ENCODE data around the gene ELMO1.

Gene ELMO1

GRCh38 chr7:36862771-36863261 is 585.8 kb downstream of the ELMO1 start:
- H3K4me3 ChIP-seq (ENCODE audit: low read depth, low read length): no peak overlapping the region
- in situ Hi-C loops (cut with HindIII; ENCODE audit: low sequenced_read_pairs): no loop called here
- DNase-seq (ENCODE audit: low read depth): no peak
- TF ChIP-seq CTCF (IDR thresholded peaks at IDR 0.05; ENCODE audit: low read depth, low read length, missing control alignments): no peak

- DNase-seq (ENCODE audit: low read depth): no peak
- in situ Hi-C loops (cut with HindIII; ENCODE audit: low sequenced_read_pairs): no loop called here
- H3K4me3 ChIP-seq (ENCODE audit: low read depth, low read length): no peak overlapping the region
- no peak for TF ChIP-seq CTCF (IDR thresholded peaks at IDR 0.05; ENCODE audit: low read depth, low read length, missing control alignments)
These were observed 587.0 kb downstream of the ELMO1 start for GRCh38 chr7:36861656-36862055.

- no peak overlapping the region for H3K4me3 ChIP-seq (ENCODE audit: low read depth, low read length)
- in situ Hi-C loops (cut with HindIII; ENCODE audit: low sequenced_read_pairs): no loop called here
- DNase-seq (ENCODE audit: low read depth): no peak
- TF ChIP-seq CTCF (IDR thresholded peaks at IDR 0.05; ENCODE audit: low read depth, low read length, missing control alignments): no peak
These were observed 588.0 kb downstream of the ELMO1 start for GRCh38 chr7:36860681-36861080.

- DNase-seq (ENCODE audit: low read depth): no peak
- TF ChIP-seq CTCF (IDR thresholded peaks at IDR 0.05; ENCODE audit: low read depth, low read length, missing control alignments): no peak
- no peak overlapping the region for H3K4me3 ChIP-seq (ENCODE audit: low read depth, low read length)
- in situ Hi-C loops (cut with HindIII; ENCODE audit: low sequenced_read_pairs): no loop called here
These were observed 593.3 kb downstream of the ELMO1 start for GRCh38 chr7:36855330-36855729.

GRCh38 chr7:36854652-36855051 is 594.0 kb downstream of the ELMO1 start:
- no peak overlapping the region for H3K4me3 ChIP-seq (ENCODE audit: low read depth, low read length)
- TF ChIP-seq CTCF (IDR thresholded peaks at IDR 0.05; ENCODE audit: low read depth, low read length, missing control alignments): no peak
- no peak for DNase-seq (ENCODE audit: low read depth)
- in situ Hi-C loops (cut with HindIII; ENCODE audit: low sequenced_read_pairs): no loop called here

- in situ Hi-C loops (cut with HindIII; ENCODE audit: low sequenced_read_pairs): no loop called here
- H3K4me3 ChIP-seq (ENCODE audit: low read depth, low read length): no peak overlapping the region
- DNase-seq (ENCODE audit: low read depth): no peak
- no peak for TF ChIP-seq CTCF (IDR thresholded peaks at IDR 0.05; ENCODE audit: low read depth, low read length, missing control alignments)
These were observed 595.7 kb downstream of the ELMO1 start for GRCh38 chr7:36852931-36853330.

GRCh38 chr7:36852017-36852416 is 596.6 kb downstream of the ELMO1 start:
- in situ Hi-C loops (cut with HindIII; ENCODE audit: low sequenced_read_pairs): no loop called here
- H3K4me3 ChIP-seq (ENCODE audit: low read depth, low read length): no peak overlapping the region
- TF ChIP-seq CTCF (IDR thresholded peaks at IDR 0.05; ENCODE audit: low read depth, low read length, missing control alignments): no peak
- no peak for DNase-seq (ENCODE audit: low read depth)

Measured in astrocyte of the cerebellum (primary cell).